GM10248 (cell line): ENCODE measurements around the gene GOSR1.
A peak's percentile ranks its signal among the peaks of the same experiment; 100 is the strongest.
"Not testable (repeated sequence)": the region's sequence is repeated elsewhere in the genome, so short reads cannot be mapped to it uniquely, and the experiment has no call there.

Experiments used
- CTCF ChIA-PET: fragments of 300-600 bp; sonication (Branson Sonifier 250); formaldehyde crosslinking; extraction: SDS; loops from one replicate; lab custom pipeline; 2021; ENCODE audit warnings: antibody characterized with exemption; lab: Yijun Ruan, JAX
- POLR2A ChIA-PET: fragments of 350-650 bp; sonication (Branson Sonifier 250); formaldehyde crosslinking; extraction: SDS; loops from one replicate; lab custom pipeline; 2020; ENCODE audit warnings: antibody characterized with exemption; lab: Yijun Ruan, JAX
- DNase-seq: peaks from one replicate; pipeline ENCODE4 v3.0.0; 2012; ENCODE audit errors: extremely low spot score
- CTCF ChIP-seq: IDR thresholded peaks from 2 replicates; pipeline ENCODE4 v1.5.1; 2012; ENCODE audit warnings: mild to moderate bottlenecking, low read depth; ENCODE audit errors: extremely low read depth, missing control alignments, control extremely low read depth

Gene GOSR1

GRCh38 chr17:30552994-30553566 lies 75.9 kb downstream of the GOSR1 start:
- CTCF ChIA-PET: interaction anchor here (1.1 to 1.8 kb wide), 2 partner anchors 76 to 213 kb away, joined by 3 to 6 read pairs; partner anchors contain the start of gene GOSR1
- DNase-seq: no peak
- POLR2A ChIA-PET: no interaction called here
- no peak for TF ChIP-seq CTCF

GRCh38 chr17:30553823-30554440 lies 76.7 kb downstream of the GOSR1 start:
- DNase-seq, POLR2A ChIA-PET: not testable (repeated sequence)
- CTCF ChIA-PET: interaction anchor here (0.8 kb wide), 1 partner anchor 10 kb away, joined by 3 read pairs; no protein-coding TSS in a partner anchor

- POLR2A ChIA-PET: no interaction called here
These were observed 77.9 kb downstream of the GOSR1 start for GRCh38 chr17:30554839-30555751.

GRCh38 chr17:30555942-30556341 lies 78.7 kb downstream of the GOSR1 start:
- ChIA-PET CTCF (interaction anchor here (1.4 kb wide), 1 partner anchor 11 kb away, joined by 4 read pairs; no protein-coding TSS in a partner anchor), POLR2A (no interaction called here)
- no peak for DNase-seq
- TF ChIP-seq CTCF: no peak

More at GRCh38 chr17:30554839-30555751, 77.9 kb downstream of the GOSR1 start:
- TF ChIP-seq CTCF: peak; percentile 24
- no peak for DNase-seq
- CTCF ChIA-PET: no interaction called here

GRCh38 chr17:30556374-30557332 lies 79.4 kb downstream of the GOSR1 start:
- CTCF ChIA-PET: interaction anchor here (1.4 kb wide), 1 partner anchor 12 kb away, joined by 4 read pairs; no protein-coding TSS in a partner anchor
- DNase-seq: no peak
- POLR2A ChIA-PET: no interaction called here

More at GRCh38 chr17:30556374-30557332, 79.4 kb downstream of the GOSR1 start:
- no peak for TF ChIP-seq CTCF
